ENCODE results near the gene ADCK1.

DNA sequence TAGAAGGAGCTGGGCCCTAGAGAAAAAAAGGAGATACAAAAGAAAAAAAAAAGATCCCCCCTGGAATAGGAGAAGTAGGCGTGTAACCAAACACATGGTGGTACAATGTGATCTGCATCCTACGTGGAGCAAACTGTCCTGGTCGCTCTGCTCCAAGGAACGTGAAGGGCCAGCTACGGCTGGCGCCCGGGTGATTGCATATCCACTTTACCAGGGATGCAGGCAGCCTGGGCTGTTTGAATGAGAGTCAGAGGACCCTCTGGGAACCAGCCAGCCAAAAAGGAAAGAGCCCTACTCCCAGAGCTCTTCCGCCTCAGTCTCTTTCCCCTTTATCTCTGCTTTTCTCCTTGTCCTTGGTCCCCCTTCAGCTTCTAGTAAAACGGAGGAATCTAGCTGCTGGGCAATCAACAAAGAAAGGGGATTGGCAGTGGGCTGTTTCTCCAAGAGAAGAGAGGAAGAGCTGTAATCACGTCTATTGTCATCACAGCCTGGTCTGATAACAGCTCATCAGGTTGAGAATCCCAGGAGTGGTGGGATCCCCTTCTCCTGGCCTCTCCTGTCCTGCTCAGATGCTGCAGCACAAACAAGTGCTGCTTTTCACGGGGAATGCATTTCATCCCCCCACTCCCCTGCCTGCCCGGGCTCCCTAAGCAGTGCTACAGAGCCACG is 156.0 kb downstream of the ADCK1 start:
- TF ChIP-seq, protein P1, sequence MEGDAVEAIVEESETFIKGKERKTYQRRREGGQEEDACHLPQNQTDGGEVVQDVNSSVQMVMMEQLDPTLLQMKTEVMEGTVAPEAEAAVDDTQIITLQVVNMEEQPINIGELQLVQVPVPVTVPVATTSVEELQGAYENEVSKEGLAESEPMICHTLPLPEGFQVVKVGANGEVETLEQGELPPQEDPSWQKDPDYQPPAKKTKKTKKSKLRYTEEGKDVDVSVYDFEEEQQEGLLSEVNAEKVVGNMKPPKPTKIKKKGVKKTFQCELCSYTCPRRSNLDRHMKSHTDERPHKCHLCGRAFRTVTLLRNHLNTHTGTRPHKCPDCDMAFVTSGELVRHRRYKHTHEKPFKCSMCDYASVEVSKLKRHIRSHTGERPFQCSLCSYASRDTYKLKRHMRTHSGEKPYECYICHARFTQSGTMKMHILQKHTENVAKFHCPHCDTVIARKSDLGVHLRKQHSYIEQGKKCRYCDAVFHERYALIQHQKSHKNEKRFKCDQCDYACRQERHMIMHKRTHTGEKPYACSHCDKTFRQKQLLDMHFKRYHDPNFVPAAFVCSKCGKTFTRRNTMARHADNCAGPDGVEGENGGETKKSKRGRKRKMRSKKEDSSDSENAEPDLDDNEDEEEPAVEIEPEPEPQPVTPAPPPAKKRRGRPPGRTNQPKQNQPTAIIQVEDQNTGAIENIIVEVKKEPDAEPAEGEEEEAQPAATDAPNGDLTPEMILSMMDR (conservative IDR thresholded peaks at IDR 0.05; ENCODE audit: low read depth, low read length): no peak
- TF ChIP-seq EZH2 (IDR thresholded peaks at IDR 0.05; ENCODE audit: low read length, unreplicated experiment) (no peak), EZH2phosphoT487 (IDR thresholded peaks at IDR 0.05; ENCODE audit: borderline replicate concordance, low read length) (no peak)
